Astrocyte (in vitro differentiated cells and primary cell): ENCODE data around the gene SCN8A.

Experiments
- EZH2 ChIP-seq: IDR thresholded peaks from 2 replicates; pipeline ENCODE4 v1.6.1; 2012; ENCODE audit warnings: mild to moderate bottlenecking, low read length, inconsistent platforms; ENCODE audit not compliant: insufficient read depth
- TF ChIP-seq, protein P1 (sequence below): IDR thresholded peaks from 2 replicates; pipeline ENCODE4 v1.5.1; 2011; ENCODE audit warnings: low read depth, mild to moderate bottlenecking, inconsistent platforms, low read length, moderate library complexity; ENCODE audit not compliant: insufficient read depth

DNA sequence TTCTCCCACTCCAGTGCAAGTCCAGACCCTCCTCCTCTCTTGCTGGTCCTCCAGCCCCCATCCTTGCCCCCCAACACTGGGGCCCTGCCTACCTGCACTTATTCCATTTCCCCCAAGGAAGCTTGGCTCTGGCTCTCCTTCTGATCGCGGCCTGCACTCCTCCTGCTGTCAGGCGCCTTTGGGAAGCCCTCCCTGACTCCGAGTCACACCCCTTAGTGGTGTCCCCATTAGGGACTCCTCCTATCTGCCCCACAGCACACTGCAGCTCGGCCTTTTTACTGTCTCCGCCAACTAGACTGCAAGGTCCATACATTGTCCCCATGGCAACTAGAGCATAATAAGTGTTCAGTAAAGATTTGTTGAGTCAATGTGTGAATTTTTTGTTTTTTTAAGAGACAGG, 224.5 kb downstream of the SCN8A start:
- TF ChIP-seq, protein P1, sequence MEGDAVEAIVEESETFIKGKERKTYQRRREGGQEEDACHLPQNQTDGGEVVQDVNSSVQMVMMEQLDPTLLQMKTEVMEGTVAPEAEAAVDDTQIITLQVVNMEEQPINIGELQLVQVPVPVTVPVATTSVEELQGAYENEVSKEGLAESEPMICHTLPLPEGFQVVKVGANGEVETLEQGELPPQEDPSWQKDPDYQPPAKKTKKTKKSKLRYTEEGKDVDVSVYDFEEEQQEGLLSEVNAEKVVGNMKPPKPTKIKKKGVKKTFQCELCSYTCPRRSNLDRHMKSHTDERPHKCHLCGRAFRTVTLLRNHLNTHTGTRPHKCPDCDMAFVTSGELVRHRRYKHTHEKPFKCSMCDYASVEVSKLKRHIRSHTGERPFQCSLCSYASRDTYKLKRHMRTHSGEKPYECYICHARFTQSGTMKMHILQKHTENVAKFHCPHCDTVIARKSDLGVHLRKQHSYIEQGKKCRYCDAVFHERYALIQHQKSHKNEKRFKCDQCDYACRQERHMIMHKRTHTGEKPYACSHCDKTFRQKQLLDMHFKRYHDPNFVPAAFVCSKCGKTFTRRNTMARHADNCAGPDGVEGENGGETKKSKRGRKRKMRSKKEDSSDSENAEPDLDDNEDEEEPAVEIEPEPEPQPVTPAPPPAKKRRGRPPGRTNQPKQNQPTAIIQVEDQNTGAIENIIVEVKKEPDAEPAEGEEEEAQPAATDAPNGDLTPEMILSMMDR: no peak
- TF ChIP-seq EZH2: no peak
